Measurements from ENCODE around the gene CHST11.

DNA sequence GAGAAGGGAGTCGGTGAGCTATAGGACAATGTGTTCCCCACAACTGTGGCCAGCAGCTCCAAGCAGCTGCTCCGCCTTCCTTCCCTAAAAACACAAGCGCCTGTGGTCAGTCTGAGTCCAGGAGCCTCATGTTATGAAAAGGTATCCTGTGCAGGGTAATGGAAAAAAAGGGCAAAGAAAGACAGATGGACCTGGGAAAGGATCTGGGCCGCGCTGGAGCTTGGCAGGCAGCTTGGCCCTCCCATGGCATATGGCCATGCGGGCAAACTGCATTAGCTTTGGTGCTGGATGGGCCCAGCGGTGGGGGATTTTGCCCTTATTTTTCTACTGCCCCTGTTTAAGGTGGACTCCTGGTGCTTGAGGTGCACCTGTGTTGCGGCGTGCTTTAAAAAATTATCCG is 23.7 kb upstream of the CHST11 start:
- TF ChIP-seq, protein P1, sequence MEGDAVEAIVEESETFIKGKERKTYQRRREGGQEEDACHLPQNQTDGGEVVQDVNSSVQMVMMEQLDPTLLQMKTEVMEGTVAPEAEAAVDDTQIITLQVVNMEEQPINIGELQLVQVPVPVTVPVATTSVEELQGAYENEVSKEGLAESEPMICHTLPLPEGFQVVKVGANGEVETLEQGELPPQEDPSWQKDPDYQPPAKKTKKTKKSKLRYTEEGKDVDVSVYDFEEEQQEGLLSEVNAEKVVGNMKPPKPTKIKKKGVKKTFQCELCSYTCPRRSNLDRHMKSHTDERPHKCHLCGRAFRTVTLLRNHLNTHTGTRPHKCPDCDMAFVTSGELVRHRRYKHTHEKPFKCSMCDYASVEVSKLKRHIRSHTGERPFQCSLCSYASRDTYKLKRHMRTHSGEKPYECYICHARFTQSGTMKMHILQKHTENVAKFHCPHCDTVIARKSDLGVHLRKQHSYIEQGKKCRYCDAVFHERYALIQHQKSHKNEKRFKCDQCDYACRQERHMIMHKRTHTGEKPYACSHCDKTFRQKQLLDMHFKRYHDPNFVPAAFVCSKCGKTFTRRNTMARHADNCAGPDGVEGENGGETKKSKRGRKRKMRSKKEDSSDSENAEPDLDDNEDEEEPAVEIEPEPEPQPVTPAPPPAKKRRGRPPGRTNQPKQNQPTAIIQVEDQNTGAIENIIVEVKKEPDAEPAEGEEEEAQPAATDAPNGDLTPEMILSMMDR (IDR thresholded peaks at IDR 0.05 in 2 of 3, conservative IDR thresholded peaks at IDR 0.05 in 1 of 3; ENCODE audit: insufficient read depth in 2 of 3, low read depth in 1 of 3, low read length in 3 of 3) = no peak
- TF ChIP-seq SRF (CRISPR knock-in tag; IDR thresholded peaks at IDR 0.05) = no peak
